Measurements from ENCODE around the gene MAP4.

MAP4 gene

GRCh38 chr3:48034000-48034516, 17.8 kb upstream of the MAP4 start:
- Histone ChIP-seq H3K27ac (ENCODE audit: extremely low read depth, low read depth, low read length) (no peak overlapping the region; the same call in 1 of the 2 replicates), H3K9me3 (ENCODE audit: control insufficient read depth, insufficient read depth, low read depth, low read length) (no peaks in the 10 kb centered on the region), H3K4me3 (ENCODE audit: low read depth, low read length) (no peak overlapping the region), H3K36me3 (ENCODE audit: control insufficient read depth in 2 of 2, insufficient read depth in 1 of 2, low read length in 2 of 2) (no peaks in the 10 kb centered on the region), H3K4me1 (ENCODE audit: control insufficient read depth, insufficient read depth, low read length) (peaks cover under 1% of the 10 kb centered on the region)
- ChIA-PET CTCF (interaction anchor here (1.2 to 1.5 kb wide), 2 partner anchors 9 to 23 kb away, joined by 4 to 6 read pairs; no protein-coding TSS in a partner anchor), POLR2A (interaction anchor here (1.3 to 2.0 kb wide), 2 partner anchors 20 to 55 kb away, joined by 5 to 8 read pairs; no protein-coding TSS in a partner anchor)
- TF ChIP-seq ZSCAN16 (tag by site-specific recombination; IDR thresholded peaks at IDR 0.05) (no peak), ZNF114 (tag by site-specific recombination; IDR thresholded peaks at IDR 0.05) (no peak), ZBTB20 (tag by site-specific recombination; IDR thresholded peaks at IDR 0.05) (0 out of 2 replicates have a peak, but pooled peaks have one; percentile 35), ZNF184 (tag by site-specific recombination; IDR thresholded peaks at IDR 0.05) (0 out of 2 replicates have a peak, but pooled peaks have one; percentile 21), ZNF560 (tag by site-specific recombination; IDR thresholded peaks at IDR 0.05; ENCODE audit: borderline replicate concordance) (no peak), KLF1 (tag by site-specific recombination; IDR thresholded peaks at IDR 0.05) (peak; percentile 46), ZNF501 (tag by site-specific recombination; IDR thresholded peaks at IDR 0.05) (0 out of 2 replicates have a peak, but pooled peaks have one; percentile 32), ZNF266 (tag by site-specific recombination; IDR thresholded peaks at IDR 0.05; ENCODE audit: low read depth) (no peak), ZNF394 (tag by site-specific recombination; IDR thresholded peaks at IDR 0.05; ENCODE audit: borderline replicate concordance) (no peak), ZNF747 (tag by site-specific recombination; IDR thresholded peaks at IDR 0.05) (no peak), ZNF2 (tag by site-specific recombination; IDR thresholded peaks at IDR 0.05) (no peak), ZBTB21 (tag by site-specific recombination; IDR thresholded peaks at IDR 0.05) (0 out of 2 replicates have a peak, but pooled peaks have one; percentile 40), ZNF248 (tag by site-specific recombination; IDR thresholded peaks at IDR 0.05) (no peak), ZNF140 (tag by site-specific recombination; IDR thresholded peaks at IDR 0.05) (no peak), ZNF433 (tag by site-specific recombination; IDR thresholded peaks at IDR 0.05; ENCODE audit: low read depth) (no peak), BCL11A (tag by site-specific recombination; IDR thresholded peaks at IDR 0.05; ENCODE audit: low read depth) (peak; percentile 80; the same call in 1 of the 2 replicates), SP7 (tag by site-specific recombination; IDR thresholded peaks at IDR 0.05) (peak; percentile 96), RBAK (tag by site-specific recombination; IDR thresholded peaks at IDR 0.05) (no peak), ZBTB11 (tag by site-specific recombination; conservative IDR thresholded peaks at IDR 0.05; ENCODE audit: low read depth) (no peak), PRDM1 (tag by site-specific recombination; IDR thresholded peaks at IDR 0.05) (peak; percentile 37; the same call in 1 of the 2 replicates), ZFP69B (tag by site-specific recombination; IDR thresholded peaks at IDR 0.05) (0 out of 2 replicates have a peak, but pooled peaks have one; percentile 25), ZNF664 (tag by site-specific recombination; IDR thresholded peaks at IDR 0.05) (no peak), ZNF521 (tag by site-specific recombination; IDR thresholded peaks at IDR 0.05) (no peak), ZNF544 (tag by site-specific recombination; IDR thresholded peaks at IDR 0.05) (no peak), ZNF596 (tag by site-specific recombination; IDR thresholded peaks at IDR 0.05) (no peak), ZNF626 (tag by site-specific recombination; IDR thresholded peaks at IDR 0.05) (no peak), YY1 (tag by site-specific recombination; IDR thresholded peaks at IDR 0.05) (no peak), CTCF (tag by site-specific recombination; IDR thresholded peaks at IDR 0.05) (no peak), ZSCAN30 (tag by site-specific recombination; IDR thresholded peaks at IDR 0.05) (no peak)
- TF ChIP-seq, protein P1, sequence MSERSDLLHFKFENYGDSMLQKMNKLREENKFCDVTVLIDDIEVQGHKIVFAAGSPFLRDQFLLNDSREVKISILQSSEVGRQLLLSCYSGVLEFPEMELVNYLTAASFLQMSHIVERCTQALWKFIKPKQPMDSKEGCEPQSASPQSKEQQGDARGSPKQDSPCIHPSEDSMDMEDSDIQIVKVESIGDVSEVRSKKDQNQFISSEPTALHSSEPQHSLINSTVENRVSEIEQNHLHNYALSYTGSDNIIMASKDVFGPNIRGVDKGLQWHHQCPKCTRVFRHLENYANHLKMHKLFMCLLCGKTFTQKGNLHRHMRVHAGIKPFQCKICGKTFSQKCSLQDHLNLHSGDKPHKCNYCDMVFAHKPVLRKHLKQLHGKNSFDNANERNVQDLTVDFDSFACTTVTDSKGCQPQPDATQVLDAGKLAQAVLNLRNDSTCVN (tag by site-specific recombination; optimal IDR thresholded peaks at IDR 0.05) = no peak
- TF ChIP-seq, protein P2, sequence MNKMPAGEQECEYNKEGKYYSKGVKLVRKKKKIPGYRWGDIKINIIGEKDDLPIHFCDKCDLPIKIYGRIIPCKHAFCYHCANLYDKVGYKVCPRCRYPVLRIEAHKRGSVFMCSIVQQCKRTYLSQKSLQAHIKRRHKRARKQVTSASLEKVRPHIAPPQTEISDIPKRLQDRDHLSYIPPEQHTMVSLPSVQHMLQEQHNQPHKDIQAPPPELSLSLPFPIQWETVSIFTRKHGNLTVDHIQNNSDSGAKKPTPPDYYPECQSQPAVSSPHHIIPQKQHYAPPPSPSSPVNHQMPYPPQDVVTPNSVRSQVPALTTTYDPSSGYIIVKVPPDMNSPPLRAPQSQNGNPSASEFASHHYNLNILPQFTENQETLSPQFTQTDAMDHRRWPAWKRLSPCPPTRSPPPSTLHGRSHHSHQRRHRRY (tag by site-specific recombination; IDR thresholded peaks at IDR 0.05) = no peak

All from HEK293 (cell line).